ENCODE results near the gene DNAH5. TPM values are rescaled to one million over a fixed set of nuclear protein-coding genes. Genes with fewer than 3 reads are reported as not detected.

The DNAH5 gene
- total RNA-seq, 2 experiments from 2014 or later: not detected

- no peak for ATAC-seq
- POLR2A ChIA-PET: no interaction called here
- Mint-ChIP-seq H3K27me3 (no peaks in the 10 kb centered on the region), H3K9me3 (peaks cover 5% of the 10 kb centered on the region), H3K4me3 (no peak overlapping the region), H3K27ac (no peak overlapping the region), H3K4me1 (ENCODE audit: low read depth) (no peaks in the 10 kb centered on the region), H3K36me3 (ENCODE audit: low read depth) (no peaks in the 10 kb centered on the region)
- intact Hi-C loops (cut with micrococcal nuclease): no loop called here
- DNase-seq: no peak
- CTCF ChIA-PET: no interaction called here
- no peak for TF ChIP-seq CTCF (IDR thresholded peaks at IDR 0.05)
These were observed 84.3 kb downstream of the DNAH5 start for GRCh38 chr5:13860146-13860545.

GRCh38 chr5:13859270-13860065 lies 85.0 kb downstream of the DNAH5 start:
- no peak for TF ChIP-seq CTCF (IDR thresholded peaks at IDR 0.05)
- ATAC-seq: no peak
- no peak for DNase-seq
- Mint-ChIP-seq H3K4me3 (no peak overlapping the region), H3K9me3 (peaks cover 5% of the 10 kb centered on the region), H3K36me3 (ENCODE audit: low read depth) (no peaks in the 10 kb centered on the region), H3K27ac (no peak overlapping the region), H3K27me3 (no peaks in the 10 kb centered on the region), H3K4me1 (ENCODE audit: low read depth) (no peaks in the 10 kb centered on the region)
- ChIA-PET CTCF (no interaction called here), POLR2A (no interaction called here)
- intact Hi-C loops (cut with micrococcal nuclease): no loop called here

- H3K27me3 Mint-ChIP-seq: no peaks in the 10 kb centered on the region
- no peak for ATAC-seq
- no peaks in the 10 kb centered on the region for H3K9me3 Mint-ChIP-seq
- CTCF ChIA-PET: no interaction called here
- DNase-seq: no peak
- intact Hi-C loops (cut with micrococcal nuclease): no loop called here
- TF ChIP-seq CTCF (IDR thresholded peaks at IDR 0.05): no peak
- no peak overlapping the region for H3K4me3 Mint-ChIP-seq
- no peaks in the 10 kb centered on the region for H3K4me1 Mint-ChIP-seq (ENCODE audit: low read depth)
- no peak overlapping the region for H3K27ac Mint-ChIP-seq
- POLR2A ChIA-PET: no interaction called here
- no peaks in the 10 kb centered on the region for H3K36me3 Mint-ChIP-seq (ENCODE audit: low read depth)
These were observed 101.2 kb downstream of the DNAH5 start for GRCh38 chr5:13843175-13843846.

GRCh38 chr5:13833440-13833839 lies 111.0 kb downstream of the DNAH5 start:
- ChIA-PET POLR2A (no interaction called here), CTCF (no interaction called here)
- no peak overlapping the region for H3K4me3 Mint-ChIP-seq
- no peaks in the 10 kb centered on the region for H3K36me3 Mint-ChIP-seq (ENCODE audit: low read depth)
- TF ChIP-seq CTCF (IDR thresholded peaks at IDR 0.05): no peak
- H3K4me1 Mint-ChIP-seq (ENCODE audit: low read depth): no peaks in the 10 kb centered on the region
- ATAC-seq: no peak
- intact Hi-C loops (cut with micrococcal nuclease): no loop called here
- H3K9me3 Mint-ChIP-seq: peaks cover 2% of the 10 kb centered on the region
- H3K27ac Mint-ChIP-seq: no peak overlapping the region
- DNase-seq: no peak
- no peaks in the 10 kb centered on the region for H3K27me3 Mint-ChIP-seq

GRCh38 chr5:13831351-13831750 lies 113.1 kb downstream of the DNAH5 start:
- no peak for TF ChIP-seq CTCF (IDR thresholded peaks at IDR 0.05)
- DNase-seq (no peak), ATAC-seq (no peak)
- no peaks in the 10 kb centered on the region for H3K4me1 Mint-ChIP-seq (ENCODE audit: low read depth)
- H3K9me3 Mint-ChIP-seq: no peaks in the 10 kb centered on the region
- no peaks in the 10 kb centered on the region for H3K36me3 Mint-ChIP-seq (ENCODE audit: low read depth)
- CTCF ChIA-PET: no interaction called here
- no peak overlapping the region for H3K27ac Mint-ChIP-seq
- H3K4me3 Mint-ChIP-seq: no peak overlapping the region
- intact Hi-C loops (cut with micrococcal nuclease): no loop called here
- POLR2A ChIA-PET: no interaction called here
- H3K27me3 Mint-ChIP-seq: no peaks in the 10 kb centered on the region
